Loucy (cell line): ENCODE results near the gene LIN9.
A peak's percentile ranks its signal among the peaks of the same experiment; 100 is the strongest.

Experiments
- H2AFZ ChIP-seq: fragments of 200-600 bp; sonication (generic); 2 replicates; pipeline ENCODE4 v1.6.0; 2016; ENCODE audit warnings: antibody characterized with exemption, mild to moderate bottlenecking, low read length, moderate library complexity
- H3F3A ChIP-seq: fragments of 200-600 bp; 2 replicates; pipeline ENCODE4 v1.6.0; 2016; ENCODE audit warnings: antibody characterized with exemption, low read depth, mild to moderate bottlenecking
- H3K27me3 ChIP-seq: fragments of 200-600 bp; sonication (generic); 2 replicates; pipeline ENCODE4 v1.6.1; 2014; ENCODE audit warnings: low read length, mild to moderate bottlenecking; ENCODE audit not compliant: insufficient read depth, poor library complexity, severe bottlenecking
- H3K36me3 ChIP-seq: fragments of 200-600 bp; sonication (generic); 2 replicates; pipeline ENCODE4 v1.6.1; 2016; ENCODE audit warnings: low read length; ENCODE audit not compliant: insufficient read depth
- H3K4me1 ChIP-seq: fragments of 200-600 bp; sonication (generic); 2 replicates; pipeline ENCODE4 v1.5.1; 2014; ENCODE audit warnings: low read length, mild to moderate bottlenecking; ENCODE audit not compliant: insufficient read depth, poor library complexity, severe bottlenecking
- H3K4me2 ChIP-seq: fragments of 200-600 bp; sonication (generic); 2 replicates; pipeline ENCODE4 v1.6.0; 2014; ENCODE audit warnings: antibody characterized with exemption, low read length, low read depth, mild to moderate bottlenecking; ENCODE audit not compliant: poor library complexity, severe bottlenecking
- H3K4me3 ChIP-seq: fragments of 200-600 bp; sonication (generic); 2 replicates; pipeline ENCODE4 v1.5.1; 2014; ENCODE audit warnings: low read length, mild to moderate bottlenecking, mixed read lengths; ENCODE audit not compliant: poor library complexity, severe bottlenecking
- H3K79me2 ChIP-seq: fragments of 200-600 bp; sonication (generic); 2 replicates; pipeline ENCODE4 v1.6.1; 2014; ENCODE audit warnings: low read length; ENCODE audit not compliant: insufficient read depth
- H3K9ac ChIP-seq: fragments of 200-600 bp; sonication (generic); 2 replicates; pipeline ENCODE4 v1.6.0; 2014; ENCODE audit warnings: mild to moderate bottlenecking, low read depth, low read length, moderate library complexity; ENCODE audit not compliant: poor library complexity, severe bottlenecking
- H3K9me2 ChIP-seq: fragments of 200-600 bp; sonication (generic); replicated peaks from 2 replicates; pipeline ENCODE4 v1.6.1; 2016; ENCODE audit warnings: low read depth, low read length, mixed read lengths
- H3K9me3 ChIP-seq: fragments of 200-600 bp; sonication (generic); 2 replicates; pipeline ENCODE4 v1.6.1; 2014; ENCODE audit warnings: mild to moderate bottlenecking, antibody characterized with exemption, low read length, low read depth; ENCODE audit not compliant: insufficient read depth
- H4K20me1 ChIP-seq: fragments of 200-600 bp; sonication (generic); 2 replicates; pipeline ENCODE4 v1.6.0; 2014; ENCODE audit warnings: antibody characterized with exemption, low read length, mild to moderate bottlenecking; ENCODE audit not compliant: insufficient read depth, poor library complexity, severe bottlenecking
- EZH2phosphoT487 ChIP-seq: fragments of 200-600 bp; IDR thresholded peaks from 2 replicates; pipeline ENCODE4 v1.6.1; 2018; ENCODE audit warnings: antibody characterized with exemption, mild to moderate bottlenecking, moderate library complexity, borderline replicate concordance
- TF ChIP-seq, protein P1 (sequence below): fragments of 200-600 bp; sonication (generic); conservative IDR thresholded peaks from 2 replicates; pipeline ENCODE4 v1.5.1; 2014; ENCODE audit warnings: mild to moderate bottlenecking, antibody characterized with exemption, low read length

LIN9 gene

DNA sequence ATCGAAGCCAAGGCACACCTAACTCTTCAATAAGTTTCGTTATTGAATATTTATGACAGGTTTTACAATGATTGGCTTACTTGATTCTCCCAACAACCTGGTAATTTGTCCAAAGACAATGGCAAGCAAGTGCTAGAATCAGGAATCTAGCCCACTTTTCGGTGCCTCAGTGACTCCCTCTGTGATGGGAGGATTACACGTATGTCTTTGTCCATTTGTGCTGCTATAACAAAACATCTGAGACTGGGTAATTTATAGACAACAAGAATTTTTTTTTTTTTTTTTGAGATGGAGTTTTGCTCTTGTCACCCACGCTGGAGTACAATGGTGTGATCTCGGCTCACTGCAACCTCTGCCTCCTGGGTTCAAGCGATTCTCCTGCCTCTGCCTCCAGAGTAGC, 2.4 kb upstream of the LIN9 start:
- Histone ChIP-seq H3K4me1 (peaks cover 30% of the 10 kb centered on the region), H3K79me2 (peaks cover 40% of the 10 kb centered on the region), H3K9ac (no peak overlapping the region), H3F3A (no peaks in the 10 kb centered on the region), H3K27me3 (no peaks in the 10 kb centered on the region), H3K36me3 (no peaks in the 10 kb centered on the region), H3K9me2 (no peaks in the 10 kb centered on the region), H3K4me3 (no peak overlapping the region), H3K9me3 (no peaks in the 10 kb centered on the region), H3K4me2 (no peak overlapping the region), H4K20me1 (peaks cover 6% of the 10 kb centered on the region), H2AFZ (no peak overlapping the region)
- no peak for TF ChIP-seq EZH2phosphoT487
- TF ChIP-seq, protein P1, sequence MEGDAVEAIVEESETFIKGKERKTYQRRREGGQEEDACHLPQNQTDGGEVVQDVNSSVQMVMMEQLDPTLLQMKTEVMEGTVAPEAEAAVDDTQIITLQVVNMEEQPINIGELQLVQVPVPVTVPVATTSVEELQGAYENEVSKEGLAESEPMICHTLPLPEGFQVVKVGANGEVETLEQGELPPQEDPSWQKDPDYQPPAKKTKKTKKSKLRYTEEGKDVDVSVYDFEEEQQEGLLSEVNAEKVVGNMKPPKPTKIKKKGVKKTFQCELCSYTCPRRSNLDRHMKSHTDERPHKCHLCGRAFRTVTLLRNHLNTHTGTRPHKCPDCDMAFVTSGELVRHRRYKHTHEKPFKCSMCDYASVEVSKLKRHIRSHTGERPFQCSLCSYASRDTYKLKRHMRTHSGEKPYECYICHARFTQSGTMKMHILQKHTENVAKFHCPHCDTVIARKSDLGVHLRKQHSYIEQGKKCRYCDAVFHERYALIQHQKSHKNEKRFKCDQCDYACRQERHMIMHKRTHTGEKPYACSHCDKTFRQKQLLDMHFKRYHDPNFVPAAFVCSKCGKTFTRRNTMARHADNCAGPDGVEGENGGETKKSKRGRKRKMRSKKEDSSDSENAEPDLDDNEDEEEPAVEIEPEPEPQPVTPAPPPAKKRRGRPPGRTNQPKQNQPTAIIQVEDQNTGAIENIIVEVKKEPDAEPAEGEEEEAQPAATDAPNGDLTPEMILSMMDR: no peak

DNA sequence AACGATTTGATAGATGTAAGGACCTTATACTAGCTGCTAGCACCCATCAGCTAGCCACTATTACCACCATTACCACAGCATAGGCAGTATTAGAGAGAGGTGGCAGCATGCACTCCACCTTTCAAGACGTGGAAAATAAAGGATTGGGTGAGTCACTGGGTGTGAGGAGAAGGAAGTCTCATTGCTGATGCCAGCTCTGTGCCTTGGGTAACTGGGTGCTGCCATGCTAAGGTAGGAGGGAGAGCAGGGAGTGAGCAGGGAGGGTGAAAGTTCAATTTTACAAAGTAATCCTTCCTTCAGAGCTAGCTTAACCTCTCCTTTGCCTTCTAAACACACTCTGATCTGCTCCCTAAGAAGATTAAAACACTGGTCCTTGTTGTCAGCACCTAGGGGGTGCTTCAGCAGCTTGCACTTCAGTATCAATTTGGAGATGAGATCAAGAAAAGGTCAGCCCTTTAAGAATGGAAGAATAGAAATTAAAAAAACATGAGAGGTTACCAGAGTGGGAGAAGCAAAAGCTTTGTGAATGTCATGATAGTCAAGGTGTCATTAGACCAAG, 1.8 kb upstream of the LIN9 start:
- Histone ChIP-seq H3K9ac (peak overlapping the region; percentile 99), H3K4me3 (peak overlapping the region; percentile 99), H2AFZ (no peak overlapping the region; the same call in 1 of the 2 replicates), H3K4me1 (peaks cover 32% of the 10 kb centered on the region), H3K9me3 (no peaks in the 10 kb centered on the region), H3K36me3 (no peaks in the 10 kb centered on the region), H3F3A (no peaks in the 10 kb centered on the region), H4K20me1 (peaks cover 7% of the 10 kb centered on the region), H3K79me2 (peaks cover 47% of the 10 kb centered on the region), H3K4me2 (peak overlapping the region; percentile 77), H3K9me2 (no peaks in the 10 kb centered on the region), H3K27me3 (no peaks in the 10 kb centered on the region)
- TF ChIP-seq EZH2phosphoT487: no peak
- TF ChIP-seq, protein P1: no peak

DNA sequence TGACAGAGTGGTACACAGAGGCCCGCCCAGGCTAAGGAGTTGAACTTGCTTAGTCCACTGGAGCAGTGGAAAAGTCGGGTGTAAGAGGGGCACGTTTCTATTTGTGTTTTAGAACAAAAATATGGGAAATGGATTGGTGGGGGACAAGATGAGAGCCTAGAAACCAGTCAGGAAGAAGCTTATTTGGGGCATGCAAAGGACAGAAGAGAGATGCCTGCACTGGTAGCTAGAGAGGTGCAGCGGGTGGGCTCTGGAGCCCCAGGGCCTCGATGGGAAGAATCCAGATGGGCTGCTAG, 1.2 kb upstream of the LIN9 start:
- TF ChIP-seq, protein P1: no peak
- no peak for TF ChIP-seq EZH2phosphoT487
- no peaks in the 10 kb centered on the region for H3K9me3 ChIP-seq
- no peaks in the 10 kb centered on the region for H3F3A ChIP-seq
- peak overlapping the region; percentile 77 for H3K4me2 ChIP-seq
- peak overlapping the region; percentile 99 for H3K9ac ChIP-seq
- H2AFZ ChIP-seq: peak overlapping the region; percentile 83; the same call in 1 of the 2 replicates
- H3K9me2 ChIP-seq: no peaks in the 10 kb centered on the region
- peak overlapping the region; percentile 99 for H3K4me3 ChIP-seq
- no peaks in the 10 kb centered on the region for H3K36me3 ChIP-seq
- peaks cover 52% of the 10 kb centered on the region for H3K79me2 ChIP-seq
- peaks cover 37% of the 10 kb centered on the region for H3K4me1 ChIP-seq
- no peaks in the 10 kb centered on the region for H3K27me3 ChIP-seq
- peaks cover 12% of the 10 kb centered on the region for H4K20me1 ChIP-seq
